Smooth muscle cell (in vitro differentiated cells): ENCODE results near the gene GPS2. TPM values are rescaled to one million over a fixed set of nuclear protein-coding genes. Genes with fewer than 3 reads are reported as not detected.

ENCODE experiments used
- DNase-seq: peaks from one replicate; lab custom pipeline; 2025; ENCODE audit not compliant: unreplicated experiment; lab: John Stamatoyannopoulos, UW
- H2AFZ ChIP-seq: fragments of 200-600 bp; sonication (generic); 2 replicates; pipeline ENCODE4 v1.6.0; 2016; ENCODE audit warnings: antibody characterized with exemption, low read depth, mild to moderate bottlenecking
- H3F3A ChIP-seq: fragments of 200-600 bp; sonication (generic); 2 replicates; pipeline ENCODE4 v1.6.0; 2017; ENCODE audit warnings: antibody characterized with exemption, low read depth
- H3K27ac ChIP-seq: fragments of 200-600 bp; sonication (generic); 2 replicates; pipeline ENCODE4 v1.5.1; 2016; ENCODE audit warnings: low read depth, mild to moderate bottlenecking
- H3K27me3 ChIP-seq: fragments of 200-600 bp; sonication (generic); 2 replicates; pipeline ENCODE4 v1.6.1; 2016; ENCODE audit warnings: low read depth, mild to moderate bottlenecking
- H3K36me3 ChIP-seq: fragments of 200-600 bp; sonication (generic); 2 replicates; pipeline ENCODE4 v1.5.1; 2016; ENCODE audit warnings: low read depth
- H3K4me1 ChIP-seq: fragments of 200-600 bp; sonication (generic); 2 replicates; pipeline ENCODE4 v1.5.1; 2016; ENCODE audit warnings: low read depth
- H3K4me2 ChIP-seq: fragments of 200-600 bp; sonication (generic); 2 replicates; pipeline ENCODE4 v1.6.0; 2016; ENCODE audit warnings: mild to moderate bottlenecking
- H3K4me3 ChIP-seq: fragments of 200-600 bp; sonication (generic); 2 replicates; pipeline ENCODE4 v1.5.1; 2016; ENCODE audit warnings: mild to moderate bottlenecking
- H3K79me2 ChIP-seq: fragments of 200-600 bp; sonication (generic); 2 replicates; pipeline ENCODE4 v1.6.0; 2016; ENCODE audit warnings: low read depth, mild to moderate bottlenecking
- H3K9ac ChIP-seq: fragments of 200-600 bp; sonication (generic); 2 replicates; pipeline ENCODE4 v1.6.0; 2016; ENCODE audit warnings: low read depth
- H3K9me3 ChIP-seq: fragments of 200-600 bp; sonication (generic); replicated peaks from 2 replicates; pipeline ENCODE4 v1.5.1; 2016; ENCODE audit warnings: low read depth
- H4K20me1 ChIP-seq: fragments of 200-600 bp; sonication (generic); 2 replicates; pipeline ENCODE4 v1.6.0; 2016; ENCODE audit warnings: low read depth
- WGBS: methylation state at CpG from one replicate; pipeline ENCODE4 v1.1.7; 2016; ENCODE audit warnings: low lambda C conversion rate; 5-methylcytosine and 5-hydroxymethylcytosine counted together
- polyA plus RNA-seq: library from polyadenylated mRNA; unstranded; fragments of >200 nt; fragmentation: Nextera tagmentation; extraction: Ambion mirVana; gene quantifications from 2 replicates; pipeline ENCODE4 v1.2.1, GENCODE V29; 2016
- total RNA-seq: library from RNA; depleted of rRNA; stranded (reverse); fragments of >200 nt; gene quantifications from 2 replicates; pipeline ENCODE4 v1.2.3, GENCODE V29; 2014
- TF ChIP-seq, protein P1 (sequence below): fragments of 200-600 bp; sonication (generic); IDR thresholded peaks from 2 replicates; pipeline ENCODE4 v1.5.1; 2017; ENCODE audit warnings: borderline replicate concordance, mild to moderate bottlenecking, antibody characterized with exemption; ENCODE audit not compliant: insufficient read depth, poor library complexity, severe bottlenecking

Gene GPS2
- total and polyA plus RNA-seq, 2 experiments from 2014 or later = 40.3 to 77.0 TPM

DNA sequence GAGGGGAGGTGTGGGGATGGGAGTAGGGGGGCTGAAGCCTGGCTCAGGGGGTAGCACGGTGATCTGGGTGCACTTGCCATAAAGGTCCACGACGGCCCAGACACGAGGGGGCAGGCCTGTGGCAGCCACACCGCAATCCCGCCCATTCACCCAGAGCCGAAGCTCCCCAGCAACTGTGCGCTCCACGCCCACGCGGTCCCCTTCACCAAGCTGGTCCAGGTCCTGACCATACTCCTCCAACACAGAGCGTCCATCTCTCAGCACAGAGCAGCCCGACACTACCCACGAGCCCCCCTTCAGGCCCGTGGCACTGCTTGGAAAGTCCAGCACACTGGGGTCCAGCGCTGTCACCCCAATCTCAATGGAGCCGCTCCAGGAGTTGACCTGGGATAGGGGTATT is 12.3 kb upstream of the GPS2 start:
- Histone ChIP-seq H3K9ac (no peak overlapping the region), H2AFZ (no peak overlapping the region)

DNA sequence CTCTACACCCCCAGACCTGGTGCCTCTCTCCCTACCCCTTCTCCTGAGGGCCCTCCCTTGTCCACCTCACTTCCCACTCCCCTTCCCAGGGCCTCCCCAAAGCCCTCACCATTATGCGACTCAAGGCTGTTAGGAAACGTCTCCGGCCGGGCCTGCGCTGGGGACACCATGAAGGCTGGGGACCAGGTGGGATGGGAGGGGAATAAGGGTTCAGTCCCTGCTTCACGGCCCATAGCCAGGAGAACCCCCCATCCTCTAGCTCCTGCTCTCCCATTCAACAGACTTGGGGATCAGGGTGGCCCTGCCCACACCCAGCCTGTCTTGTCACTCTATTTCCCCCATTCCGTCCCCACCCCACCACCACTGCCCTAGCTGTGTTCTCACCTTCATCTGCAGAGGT is 11.9 kb upstream of the GPS2 start:
- TF ChIP-seq, protein P1, sequence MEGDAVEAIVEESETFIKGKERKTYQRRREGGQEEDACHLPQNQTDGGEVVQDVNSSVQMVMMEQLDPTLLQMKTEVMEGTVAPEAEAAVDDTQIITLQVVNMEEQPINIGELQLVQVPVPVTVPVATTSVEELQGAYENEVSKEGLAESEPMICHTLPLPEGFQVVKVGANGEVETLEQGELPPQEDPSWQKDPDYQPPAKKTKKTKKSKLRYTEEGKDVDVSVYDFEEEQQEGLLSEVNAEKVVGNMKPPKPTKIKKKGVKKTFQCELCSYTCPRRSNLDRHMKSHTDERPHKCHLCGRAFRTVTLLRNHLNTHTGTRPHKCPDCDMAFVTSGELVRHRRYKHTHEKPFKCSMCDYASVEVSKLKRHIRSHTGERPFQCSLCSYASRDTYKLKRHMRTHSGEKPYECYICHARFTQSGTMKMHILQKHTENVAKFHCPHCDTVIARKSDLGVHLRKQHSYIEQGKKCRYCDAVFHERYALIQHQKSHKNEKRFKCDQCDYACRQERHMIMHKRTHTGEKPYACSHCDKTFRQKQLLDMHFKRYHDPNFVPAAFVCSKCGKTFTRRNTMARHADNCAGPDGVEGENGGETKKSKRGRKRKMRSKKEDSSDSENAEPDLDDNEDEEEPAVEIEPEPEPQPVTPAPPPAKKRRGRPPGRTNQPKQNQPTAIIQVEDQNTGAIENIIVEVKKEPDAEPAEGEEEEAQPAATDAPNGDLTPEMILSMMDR = no peak
- no peaks in the 10 kb centered on the region for H3F3A ChIP-seq
- no peak overlapping the region for H3K27ac ChIP-seq
- H3K79me2 ChIP-seq = peaks cover 10% of the 10 kb centered on the region
- no peak overlapping the region for H3K9ac ChIP-seq
- WGBS = 98% methylated on average over 7 of the region's 7 CpGs
- H3K4me1 ChIP-seq = peaks cover 14% of the 10 kb centered on the region
- no peaks in the 10 kb centered on the region for H3K36me3 ChIP-seq
- no peak overlapping the region for H3K4me3 ChIP-seq
- no peak overlapping the region for H3K4me2 ChIP-seq
- no peaks in the 10 kb centered on the region for H4K20me1 ChIP-seq
- no peak for DNase-seq
- no peaks in the 10 kb centered on the region for H3K27me3 ChIP-seq
- H3K9me3 ChIP-seq = no peaks in the 10 kb centered on the region
- H2AFZ ChIP-seq = no peak overlapping the region

More for the DNA sequence above, 12.3 kb upstream of the GPS2 start:
- Histone ChIP-seq H3K27me3 (no peaks in the 10 kb centered on the region), H4K20me1 (no peaks in the 10 kb centered on the region), H3K36me3 (no peaks in the 10 kb centered on the region), H3K79me2 (peaks cover 10% of the 10 kb centered on the region), H3K9me3 (no peaks in the 10 kb centered on the region), H3K4me2 (peak overlapping the region; percentile 93), H3K4me3 (no peak overlapping the region), H3K27ac (no peak overlapping the region), H3F3A (no peaks in the 10 kb centered on the region), H3K4me1 (peaks cover 14% of the 10 kb centered on the region)
- DNase-seq = no peak
- TF ChIP-seq, protein P1 = no peak
- 95% methylated on average over 15 of the region's 17 CpGs for WGBS

DNA sequence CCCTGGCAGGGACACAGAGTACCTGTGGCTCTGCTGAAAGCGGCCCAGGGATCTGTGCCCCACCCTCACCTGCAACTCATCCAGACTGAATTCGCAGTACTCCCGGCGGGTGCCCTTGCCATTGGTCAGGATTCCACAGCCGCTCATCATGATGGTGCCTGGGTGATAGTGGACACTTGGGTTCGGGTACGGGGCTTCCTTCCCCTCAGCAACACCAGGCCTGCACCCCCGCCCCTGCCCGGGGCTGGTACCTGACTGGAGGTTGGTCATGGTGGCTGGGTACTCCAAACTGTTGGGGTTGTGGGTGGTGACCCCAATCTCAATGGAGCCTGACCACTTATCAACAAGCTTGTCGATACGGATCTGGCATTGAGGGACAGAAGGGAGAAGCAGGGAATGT is 11.0 kb upstream of the GPS2 start:
- Histone ChIP-seq H3K27me3 (no peaks in the 10 kb centered on the region), H3K4me3 (no peak overlapping the region), H3K79me2 (peaks cover 10% of the 10 kb centered on the region), H3K4me2 (no peak overlapping the region), H4K20me1 (no peaks in the 10 kb centered on the region), H3K9me3 (no peaks in the 10 kb centered on the region), H3K9ac (no peak overlapping the region), H2AFZ (no peak overlapping the region), H3K27ac (no peak overlapping the region), H3F3A (no peaks in the 10 kb centered on the region), H3K36me3 (no peaks in the 10 kb centered on the region), H3K4me1 (peaks cover 14% of the 10 kb centered on the region)
- DNase-seq = no peak
- TF ChIP-seq, protein P1 = no peak
- 95% methylated on average over 11 of the region's 11 CpGs for WGBS

DNA sequence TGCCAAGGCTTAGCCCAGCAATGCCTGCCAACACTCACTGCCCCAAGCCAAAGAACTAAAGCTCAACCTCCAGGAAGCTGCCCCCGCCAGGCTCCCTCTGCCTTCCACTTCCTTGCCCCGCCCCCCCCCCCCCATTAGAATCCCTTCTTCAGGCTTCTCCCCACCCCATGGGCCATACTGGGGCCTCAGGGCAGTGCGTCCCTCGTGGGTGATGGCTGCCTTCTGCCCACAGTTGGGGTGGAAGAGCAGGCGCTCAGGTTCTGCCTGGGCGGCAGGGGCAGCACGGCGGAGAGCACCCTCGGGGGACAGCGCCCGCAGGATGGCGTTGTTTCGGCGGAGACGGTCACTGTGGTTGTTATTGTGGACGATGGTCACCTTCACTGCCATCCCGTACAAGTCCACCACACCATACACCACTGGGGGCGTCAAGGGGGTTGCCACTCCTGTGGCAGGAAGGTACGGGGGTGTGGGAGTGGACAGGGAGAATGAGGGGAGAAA is 9.9 kb upstream of the GPS2 start:
- TF ChIP-seq, protein P1 = no peak
- no peaks in the 10 kb centered on the region for H3K36me3 ChIP-seq
- peaks cover 10% of the 10 kb centered on the region for H3K79me2 ChIP-seq
- no peaks in the 10 kb centered on the region for H4K20me1 ChIP-seq
- no peak overlapping the region for H2AFZ ChIP-seq
- no peaks in the 10 kb centered on the region for H3F3A ChIP-seq
- H3K9me3 ChIP-seq = no peaks in the 10 kb centered on the region
- H3K4me1 ChIP-seq = peaks cover 9% of the 10 kb centered on the region
- H3K27me3 ChIP-seq = no peaks in the 10 kb centered on the region
- DNase-seq = no peak
- H3K4me2 ChIP-seq = no peak overlapping the region
- 97% methylated on average over 19 of the region's 19 CpGs for WGBS
- H3K9ac ChIP-seq = no peak overlapping the region
- H3K27ac ChIP-seq = no peak overlapping the region
- no peak overlapping the region for H3K4me3 ChIP-seq
